ENCODE data around the gene ABCB11. TPM values are rescaled to one million over a fixed set of nuclear protein-coding genes. Genes with fewer than 3 reads are reported as not detected.
"Not testable (repeated sequence)": the region's sequence is repeated elsewhere in the genome, so short reads cannot be mapped to it uniquely, and the experiment has no call there.

Gene ABCB11
- total RNA-seq, 1 experiment from 2014 or later, result 0.11 TPM

GRCh38 chr2:169012812-169013627 is 18.1 kb downstream of the ABCB11 start:
- no peaks in the 10 kb centered on the region for H3K9me3 ChIP-seq (ENCODE audit: low read length)
- peak overlapping the region; percentile 70 for H3K4me2 ChIP-seq (ENCODE audit: low read length)
- no peak overlapping the region for H2AFZ ChIP-seq (ENCODE audit: low read length)
- DNase-seq, result peak; percentile 56
- ChIA-PET CTCF (no interaction called here), POLR2A (ENCODE audit: unreplicated experiment) (no interaction called here)
- no peaks in the 10 kb centered on the region for H3K36me3 ChIP-seq (ENCODE audit: low read depth, low read length)
- no peaks in the 10 kb centered on the region for H3K9me2 ChIP-seq (replicated peaks; ENCODE audit: low read length)
- no peaks in the 10 kb centered on the region for H3K27me3 ChIP-seq (ENCODE audit: low read length)
- no peaks in the 10 kb centered on the region for H4K20me1 ChIP-seq (ENCODE audit: low read length)
- peaks cover 18% of the 10 kb centered on the region for H3F3A ChIP-seq (ENCODE audit: low read length, unreplicated experiment)
- H3K4me3 ChIP-seq (ENCODE audit: low read length), result no peak overlapping the region
- TF ChIP-seq CTCF (conservative IDR thresholded peaks at IDR 0.05; ENCODE audit: low read depth, low read length) (no peak), EZH2phosphoT487 (IDR thresholded peaks at IDR 0.05; ENCODE audit: borderline replicate concordance, low read length) (no peak), EZH2 (IDR thresholded peaks at IDR 0.05; ENCODE audit: low read length, unreplicated experiment) (no peak)
- peak overlapping the region; percentile 84 for H3K9ac ChIP-seq (ENCODE audit: low read length)
- no TSS peak for BruUV-seq (replicated peaks)
- no peaks in the 10 kb centered on the region for H3K79me2 ChIP-seq (ENCODE audit: low read length)
- no peak for ATAC-seq
- H3K27ac ChIP-seq (ENCODE audit: low read length), result peak overlapping the region; percentile 98
- H3K4me1 ChIP-seq (ENCODE audit: insufficient read depth, low read length), result peaks cover 52% of the 10 kb centered on the region
- intact Hi-C loops (cut with micrococcal nuclease), result loop anchor here (5.0 kb wide), 1 partner anchor 54 kb away; the partner anchor contains the start of gene DHRS9

GRCh38 chr2:169012191-169012792 is 18.8 kb downstream of the ABCB11 start:
- H4K20me1 ChIP-seq (ENCODE audit: low read length); H3K27me3 ChIP-seq (ENCODE audit: low read length); H3K36me3 ChIP-seq (ENCODE audit: low read depth, low read length); H3K9me2 ChIP-seq (replicated peaks; ENCODE audit: low read length); POLR2A ChIA-PET (ENCODE audit: unreplicated experiment); H3K9me3 ChIP-seq (ENCODE audit: low read length); CTCF ChIA-PET; H3K79me2 ChIP-seq (ENCODE audit: low read length); H3K4me3 ChIP-seq (ENCODE audit: low read length); H2AFZ ChIP-seq (ENCODE audit: low read length): not testable (repeated sequence)
- peaks cover 18% of the 10 kb centered on the region for H3F3A ChIP-seq (ENCODE audit: low read length, unreplicated experiment)
- TSS peak; percentile 40 for BruUV-seq (replicated peaks)
- peaks cover 52% of the 10 kb centered on the region for H3K4me1 ChIP-seq (ENCODE audit: insufficient read depth, low read length)
- intact Hi-C loops (cut with micrococcal nuclease), result loop anchor here (5.0 kb wide), 1 partner anchor 55 kb away; the partner anchor contains the start of gene DHRS9
- peak overlapping the region; percentile 70 for H3K4me2 ChIP-seq (ENCODE audit: low read length)
- peak overlapping the region; percentile 98 for H3K27ac ChIP-seq (ENCODE audit: low read length)
- DNase-seq (peak; percentile 95), ATAC-seq (peak; percentile 90)
- H3K9ac ChIP-seq (ENCODE audit: low read length), result peak overlapping the region; percentile 84

GRCh38 chr2:169011698-169012097 is 19.4 kb downstream of the ABCB11 start:
- H3K27me3 ChIP-seq (ENCODE audit: low read length), result no peaks in the 10 kb centered on the region
- no peaks in the 10 kb centered on the region for H3K79me2 ChIP-seq (ENCODE audit: low read length)
- intact Hi-C loops (cut with micrococcal nuclease), result loop anchor here (2.0 to 5.0 kb wide), 3 partner anchors 43 to 83 kb away; partner anchors contain the start of gene DHRS9
- no peak for TF ChIP-seq EZH2phosphoT487 (IDR thresholded peaks at IDR 0.05; ENCODE audit: borderline replicate concordance, low read length)
- no peak for TF ChIP-seq EZH2 (IDR thresholded peaks at IDR 0.05; ENCODE audit: low read length, unreplicated experiment)
- no peak for TF ChIP-seq CTCF (conservative IDR thresholded peaks at IDR 0.05; ENCODE audit: low read depth, low read length)
- no peak overlapping the region for H2AFZ ChIP-seq (ENCODE audit: low read length)
- H4K20me1 ChIP-seq (ENCODE audit: low read length), result no peaks in the 10 kb centered on the region
- H3K4me1 ChIP-seq (ENCODE audit: insufficient read depth, low read length), result peaks cover 52% of the 10 kb centered on the region
- H3K9me2 ChIP-seq (replicated peaks; ENCODE audit: low read length), result no peaks in the 10 kb centered on the region
- ATAC-seq (no peak), DNase-seq (no peak)
- CTCF ChIA-PET, result no interaction called here
- peak overlapping the region; percentile 98 for H3K27ac ChIP-seq (ENCODE audit: low read length)
- H3K4me2 ChIP-seq (ENCODE audit: low read length), result peak overlapping the region; percentile 70
- no peaks in the 10 kb centered on the region for H3K36me3 ChIP-seq (ENCODE audit: low read depth, low read length)
- H3K4me3 ChIP-seq (ENCODE audit: low read length), result peak overlapping the region; percentile 39; the same call in 1 of the 2 replicates
- peak overlapping the region; percentile 79 for H3K9ac ChIP-seq (ENCODE audit: low read length)
- BruUV-seq (replicated peaks), result no TSS peak
- POLR2A ChIA-PET (ENCODE audit: unreplicated experiment), result no interaction called here
- peaks cover 18% of the 10 kb centered on the region for H3F3A ChIP-seq (ENCODE audit: low read length, unreplicated experiment)
- no peaks in the 10 kb centered on the region for H3K9me3 ChIP-seq (ENCODE audit: low read length)
